ENCODE measurements around the gene STAC.
"Not testable (repeated sequence)": the region's sequence is repeated elsewhere in the genome, so short reads cannot be mapped to it uniquely, and the experiment has no call there.

The STAC gene

GRCh38 chr3:36493051-36493450, 112.7 kb downstream of the STAC start:
- TF ChIP-seq CTCF (conservative IDR thresholded peaks at IDR 0.05; ENCODE audit: low read depth, low read length): no peak
- no peak overlapping the region for H3K4me3 ChIP-seq (ENCODE audit: low read length)
- DNase-seq (ENCODE audit: low read depth): peak; percentile 39

- no peak for TF ChIP-seq CTCF (conservative IDR thresholded peaks at IDR 0.05; ENCODE audit: low read depth, low read length)
Measured at GRCh38 chr3:36494461-36495109, 114.3 kb downstream of the STAC start.

GRCh38 chr3:36496684-36497633, 116.7 kb downstream of the STAC start:
- H3K4me3 ChIP-seq (ENCODE audit: low read length): no peak overlapping the region
- no peak for TF ChIP-seq CTCF (conservative IDR thresholded peaks at IDR 0.05; ENCODE audit: low read depth, low read length)
- DNase-seq (ENCODE audit: low read depth): peak; percentile 16

More at GRCh38 chr3:36494461-36495109, 114.3 kb downstream of the STAC start:
- peak; percentile 18 for DNase-seq (ENCODE audit: low read depth)
- no peak overlapping the region for H3K4me3 ChIP-seq (ENCODE audit: low read length)

- not testable (repeated sequence) for DNase-seq (ENCODE audit: low read depth); H3K4me3 ChIP-seq (ENCODE audit: low read length)
Measured at GRCh38 chr3:36500053-36500452, 119.7 kb downstream of the STAC start.

GRCh38 chr3:36501616-36502015, 121.3 kb downstream of the STAC start:
- no peak for DNase-seq (ENCODE audit: low read depth)
- no peak overlapping the region for H3K4me3 ChIP-seq (ENCODE audit: low read length)
- TF ChIP-seq CTCF (conservative IDR thresholded peaks at IDR 0.05; ENCODE audit: low read depth, low read length): no peak

- TF ChIP-seq CTCF (conservative IDR thresholded peaks at IDR 0.05; ENCODE audit: low read depth, low read length): no peak
- no peak overlapping the region for H3K4me3 ChIP-seq (ENCODE audit: low read length)
- no peak for DNase-seq (ENCODE audit: low read depth)
Measured at GRCh38 chr3:36505393-36505792, 125.1 kb downstream of the STAC start.

GRCh38 chr3:36511791-36512486, 131.6 kb downstream of the STAC start:
- no peak for TF ChIP-seq CTCF (conservative IDR thresholded peaks at IDR 0.05; ENCODE audit: low read depth, low read length)
- no peak overlapping the region for H3K4me3 ChIP-seq (ENCODE audit: low read length)
- DNase-seq (ENCODE audit: low read depth): no peak

Measured in retinal pigment epithelial cell (primary cell).